ENCODE data around the gene PIKFYVE. TPM values are rescaled to one million over a fixed set of nuclear protein-coding genes. Genes with fewer than 3 reads are reported as not detected.

PIKFYVE gene
- polyA plus RNA-seq, 1 donor (not counting 4 experiments of a cell fraction or from before 2014, with no cell fraction given), result 18.4 TPM

DNA sequence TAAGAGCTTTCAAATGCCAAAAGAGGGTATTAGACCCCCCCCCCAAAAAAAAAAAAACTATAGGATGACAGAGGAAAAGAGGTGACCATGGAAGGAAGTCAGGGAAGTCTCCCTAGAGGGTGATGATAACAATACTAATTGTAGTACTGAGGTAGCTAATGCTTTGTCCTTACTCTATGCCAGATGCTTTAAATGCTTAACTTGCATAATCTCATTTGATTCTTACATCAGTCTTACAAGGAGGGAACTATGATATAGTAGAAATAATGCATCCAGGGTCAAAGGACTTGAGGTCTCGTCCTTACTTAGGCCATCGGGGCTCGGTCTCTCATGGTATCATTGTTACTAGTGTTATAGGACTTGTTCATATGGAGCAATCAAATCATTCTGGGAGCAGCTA, 20.3 kb upstream of the PIKFYVE start:
- no peak overlapping the region for H3K27ac ChIP-seq (ENCODE audit: control insufficient read depth, insufficient read depth, low read length)
- H3K9ac ChIP-seq (ENCODE audit: control insufficient read depth, extremely low read depth, insufficient read depth, low read length), result no peak overlapping the region
- DNase-seq (ENCODE audit: low read depth, low spot score) (no peak), FAIRE-seq (no peak)
- dilution Hi-C loops (cut with MboI; ENCODE audit: extremely low pct_ligation_motif_present, low sequenced_read_pairs), result no loop called here
- H3K27me3 ChIP-seq (ENCODE audit: control insufficient read depth, extremely low read depth, insufficient read depth, low read length), result no peaks in the 10 kb centered on the region
- TF ChIP-seq, protein P1, sequence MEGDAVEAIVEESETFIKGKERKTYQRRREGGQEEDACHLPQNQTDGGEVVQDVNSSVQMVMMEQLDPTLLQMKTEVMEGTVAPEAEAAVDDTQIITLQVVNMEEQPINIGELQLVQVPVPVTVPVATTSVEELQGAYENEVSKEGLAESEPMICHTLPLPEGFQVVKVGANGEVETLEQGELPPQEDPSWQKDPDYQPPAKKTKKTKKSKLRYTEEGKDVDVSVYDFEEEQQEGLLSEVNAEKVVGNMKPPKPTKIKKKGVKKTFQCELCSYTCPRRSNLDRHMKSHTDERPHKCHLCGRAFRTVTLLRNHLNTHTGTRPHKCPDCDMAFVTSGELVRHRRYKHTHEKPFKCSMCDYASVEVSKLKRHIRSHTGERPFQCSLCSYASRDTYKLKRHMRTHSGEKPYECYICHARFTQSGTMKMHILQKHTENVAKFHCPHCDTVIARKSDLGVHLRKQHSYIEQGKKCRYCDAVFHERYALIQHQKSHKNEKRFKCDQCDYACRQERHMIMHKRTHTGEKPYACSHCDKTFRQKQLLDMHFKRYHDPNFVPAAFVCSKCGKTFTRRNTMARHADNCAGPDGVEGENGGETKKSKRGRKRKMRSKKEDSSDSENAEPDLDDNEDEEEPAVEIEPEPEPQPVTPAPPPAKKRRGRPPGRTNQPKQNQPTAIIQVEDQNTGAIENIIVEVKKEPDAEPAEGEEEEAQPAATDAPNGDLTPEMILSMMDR (optimal IDR thresholded peaks at IDR 0.05 in 1 of 3, IDR thresholded peaks at IDR 0.05 in 1 of 3, conservative IDR thresholded peaks at IDR 0.05 in 1 of 3; ENCODE audit: extremely low read depth in 1 of 3, insufficient read depth in 2 of 3, low read length in 3 of 3), result no peak
- TF ChIP-seq EZH2 (IDR thresholded peaks at IDR 0.05; ENCODE audit: low read length), result no peak
- no peaks in the 10 kb centered on the region for H3K9me3 ChIP-seq (ENCODE audit: control insufficient read depth, low read depth, low read length)
- H3K4me1 ChIP-seq (ENCODE audit: control insufficient read depth, extremely low read depth, insufficient read depth, low read length), result peaks cover 8% of the 10 kb centered on the region
- no peaks in the 10 kb centered on the region for H3K79me2 ChIP-seq (ENCODE audit: control insufficient read depth, insufficient read depth, low read length)
- H4K20me1 ChIP-seq (ENCODE audit: control insufficient read depth, extremely low read depth, insufficient read depth, low read length), result no peaks in the 10 kb centered on the region
- H3K9me1 ChIP-seq (ENCODE audit: control insufficient read depth, extremely low read depth, insufficient read depth, low read length), result no peaks in the 10 kb centered on the region
- H3K4me2 ChIP-seq (ENCODE audit: control insufficient read depth, extremely low read depth, insufficient read depth, low read depth, low read length), result no peak overlapping the region
- H3K4me3 ChIP-seq (ENCODE audit: control insufficient read depth in 2 of 3, extremely low read depth in 1 of 3, insufficient read depth in 2 of 3, low read depth in 1 of 3, low read length in 3 of 3), result no peak overlapping the region
- no peak overlapping the region for H2AFZ ChIP-seq (ENCODE audit: control insufficient read depth, low read length)
- peaks cover 14 to 16% of the 10 kb centered on the region in 2 experiments for H3K36me3 ChIP-seq (ENCODE audit: control insufficient read depth in 2 of 2, extremely low read depth in 1 of 2, insufficient read depth in 2 of 2, low read length in 2 of 2)

DNA sequence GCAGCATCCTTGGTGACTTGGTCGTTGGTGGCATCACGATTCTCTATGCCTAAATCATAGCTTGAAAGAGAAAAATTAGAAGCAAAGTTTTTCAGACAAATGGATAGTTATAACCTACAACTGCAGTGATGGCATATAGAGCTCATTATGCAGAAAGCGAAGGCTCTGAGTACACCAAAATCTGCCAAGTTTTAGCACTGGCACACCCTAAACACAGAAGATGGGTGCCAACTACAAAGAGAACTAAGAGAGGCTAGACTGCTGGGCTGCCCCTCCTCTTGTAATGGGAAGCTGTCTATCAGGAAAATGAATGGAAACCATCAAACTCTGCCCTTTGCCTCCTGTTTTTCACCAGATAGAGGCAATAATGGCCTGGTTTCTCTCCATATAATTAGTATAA, 17.5 kb upstream of the PIKFYVE start:
- Histone ChIP-seq H3K27me3 (ENCODE audit: control insufficient read depth, extremely low read depth, insufficient read depth, low read length) (no peaks in the 10 kb centered on the region), H3K4me1 (ENCODE audit: control insufficient read depth, extremely low read depth, insufficient read depth, low read length) (peaks cover 16% of the 10 kb centered on the region), H3K4me2 (ENCODE audit: control insufficient read depth, extremely low read depth, insufficient read depth, low read depth, low read length) (no peak overlapping the region), H3K36me3 (ENCODE audit: control insufficient read depth in 2 of 2, extremely low read depth in 1 of 2, insufficient read depth in 2 of 2, low read length in 2 of 2) (peaks cover 11% of the 10 kb centered on the region in 2 experiments), H3K27ac (ENCODE audit: control insufficient read depth, insufficient read depth, low read length) (no peak overlapping the region), H3K9me1 (ENCODE audit: control insufficient read depth, extremely low read depth, insufficient read depth, low read length) (no peaks in the 10 kb centered on the region), H2AFZ (ENCODE audit: control insufficient read depth, low read length) (no peak overlapping the region), H3K4me3 (ENCODE audit: control insufficient read depth in 2 of 3, extremely low read depth in 1 of 3, insufficient read depth in 2 of 3, low read depth in 1 of 3, low read length in 3 of 3) (no peak overlapping the region), H4K20me1 (ENCODE audit: control insufficient read depth, extremely low read depth, insufficient read depth, low read length) (no peaks in the 10 kb centered on the region), H3K9ac (ENCODE audit: control insufficient read depth, extremely low read depth, insufficient read depth, low read length) (no peak overlapping the region), H3K9me3 (ENCODE audit: control insufficient read depth, low read depth, low read length) (no peaks in the 10 kb centered on the region), H3K79me2 (ENCODE audit: control insufficient read depth, insufficient read depth, low read length) (peaks cover under 1% of the 10 kb centered on the region)
- TF ChIP-seq, protein P1 (optimal IDR thresholded peaks at IDR 0.05 in 1 of 3, IDR thresholded peaks at IDR 0.05 in 1 of 3, conservative IDR thresholded peaks at IDR 0.05 in 1 of 3; ENCODE audit: extremely low read depth in 1 of 3, insufficient read depth in 2 of 3, low read length in 3 of 3), result no peak
- TF ChIP-seq EZH2 (IDR thresholded peaks at IDR 0.05; ENCODE audit: low read length), result no peak
- DNase-seq (ENCODE audit: low read depth, low spot score) (no peak), FAIRE-seq (no peak)
- dilution Hi-C loops (cut with MboI; ENCODE audit: extremely low pct_ligation_motif_present, low sequenced_read_pairs), result no loop called here
